Mesendoderm (in vitro differentiated cells): ENCODE results near the gene DENND5B.
A peak's percentile ranks its signal among the peaks of the same experiment; 100 is the strongest.

Experiments used
- DNase-seq: peaks from one replicate; pipeline ENCODE4 v3.0.0; 2013
- H2AK5ac ChIP-seq: 2 replicates; pipeline ENCODE4 v1.6.1; 2013; ENCODE audit warnings: low read length, inconsistent platforms
- H2BK120ac ChIP-seq: 2 replicates; pipeline ENCODE4 v1.6.1; 2013; ENCODE audit warnings: low read depth, mild to moderate bottlenecking, low read length, moderate library complexity, mixed read lengths
- H2BK15ac ChIP-seq: replicated peaks from 2 replicates; pipeline ENCODE4 v1.6.1; 2013; ENCODE audit warnings: low read depth, mild to moderate bottlenecking, moderate library complexity
- H2BK5ac ChIP-seq: 2 replicates; pipeline ENCODE4 v1.6.1; 2013; ENCODE audit warnings: low read length, inconsistent platforms
- H3K18ac ChIP-seq: 2 replicates; pipeline ENCODE4 v1.6.1; 2013; ENCODE audit warnings: mild to moderate bottlenecking, low read length, mixed read lengths
- H3K23ac ChIP-seq: one replicate; pipeline ENCODE4 v1.6.1; 2013; ENCODE audit warnings: low read length
- H3K27ac ChIP-seq: 2 replicates; pipeline ENCODE4 v1.5.1; 2013; ENCODE audit warnings: low read depth, mild to moderate bottlenecking, inconsistent platforms, low read length, moderate library complexity
- H3K27me3 ChIP-seq: 2 replicates; pipeline ENCODE4 v1.6.1; 2013; ENCODE audit warnings: low read length, control low read depth, mild to moderate bottlenecking, inconsistent platforms; ENCODE audit not compliant: insufficient read depth, poor library complexity
- H3K36me3 ChIP-seq: 2 replicates; pipeline ENCODE4 v1.6.1; 2013; ENCODE audit warnings: low read length, inconsistent platforms; ENCODE audit not compliant: control insufficient read depth, insufficient read depth
- H3K4ac ChIP-seq: one replicate; pipeline ENCODE4 v1.6.1; 2013; ENCODE audit warnings: low read depth, mild to moderate bottlenecking, low read length, moderate library complexity
- H3K4me1 ChIP-seq: 2 replicates; pipeline ENCODE4 v1.6.1; 2013; ENCODE audit warnings: low read depth, low read length, inconsistent platforms; ENCODE audit not compliant: control insufficient read depth
- H3K4me2 ChIP-seq: 2 replicates; pipeline ENCODE4 v1.6.1; 2013; ENCODE audit warnings: low read length
- H3K4me3 ChIP-seq: 2 replicates; pipeline ENCODE4 v1.5.1; 2013; ENCODE audit warnings: mild to moderate bottlenecking, low read length
- H3K56ac ChIP-seq: one replicate; pipeline ENCODE4 v1.6.1; 2013; ENCODE audit warnings: low read length
- H3K79me1 ChIP-seq: 2 replicates; pipeline ENCODE4 v1.6.1; 2013; ENCODE audit warnings: low read length, inconsistent platforms
- H3K79me2 ChIP-seq: 2 replicates; pipeline ENCODE4 v1.6.1; 2013; ENCODE audit warnings: mild to moderate bottlenecking, low read length; ENCODE audit not compliant: control insufficient read depth, insufficient read depth
- H3K9ac ChIP-seq: 2 replicates; pipeline ENCODE4 v1.6.1; 2013; ENCODE audit warnings: low read length, inconsistent platforms
- H4K5ac ChIP-seq: one replicate; pipeline ENCODE4 v1.6.1; 2013; ENCODE audit warnings: low read length
- H4K8ac ChIP-seq: one replicate; pipeline ENCODE4 v1.6.1; 2013; ENCODE audit warnings: low read depth, mild to moderate bottlenecking, control low read depth, low read length, moderate library complexity
- WGBS: extraction: QIAGEN DNeasy Blood & Tissue Kit; methylation state at CpG from one replicate; pipeline ENCODE4 v1.1.7; 2013; ENCODE audit warnings: low lambda C conversion rate, missing lambda C conversion rate; ENCODE audit not compliant: insufficient coverage; ENCODE audit errors: extremely low coverage; 5-methylcytosine and 5-hydroxymethylcytosine counted together

DENND5B gene

DNA sequence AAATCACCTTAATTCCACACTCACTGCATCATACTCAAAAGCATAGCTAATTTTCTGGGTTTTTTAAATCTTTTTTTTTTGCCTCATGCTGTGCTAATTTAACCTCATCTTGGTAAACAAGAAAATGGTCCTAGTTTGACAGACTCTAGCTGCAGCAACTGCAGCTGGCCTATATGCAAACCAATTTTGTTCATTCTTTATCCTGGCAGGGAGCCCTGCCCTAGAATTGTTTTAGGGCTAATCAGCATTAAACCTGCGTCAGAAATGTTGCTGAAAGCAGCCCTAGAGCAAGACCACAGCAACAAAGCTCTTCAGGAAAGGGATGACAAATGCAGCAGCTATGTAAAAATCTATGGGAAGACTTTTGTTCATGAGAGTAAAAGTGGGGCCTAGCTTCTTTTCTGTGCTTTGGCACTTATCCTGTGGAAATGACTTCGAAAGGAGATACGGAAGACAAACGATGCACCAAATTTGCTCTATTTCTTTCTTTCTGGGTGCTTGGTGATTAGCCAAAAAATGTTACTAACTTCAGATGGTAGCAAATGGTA, 72.2 kb downstream of the DENND5B start:
- Histone ChIP-seq H3K79me1 (no peaks in the 10 kb centered on the region), H2BK120ac (no peak overlapping the region), H3K79me2 (no peaks in the 10 kb centered on the region), H3K36me3 (no peaks in the 10 kb centered on the region), H3K4me1 (peaks cover 11% of the 10 kb centered on the region), H3K23ac (no peak overlapping the region), H3K27me3 (no peaks in the 10 kb centered on the region), H2AK5ac (no peak overlapping the region), H3K4me3 (no peak overlapping the region), H2BK5ac (no peak overlapping the region), H3K18ac (peak overlapping the region; percentile 2), H3K4ac (no peak overlapping the region), H2BK15ac (no peak overlapping the region), H3K9ac (no peak overlapping the region), H3K4me2 (no peak overlapping the region), H3K56ac (no peak overlapping the region), H3K27ac (peak overlapping the region; percentile 36), H4K5ac (no peak overlapping the region), H4K8ac (no peak overlapping the region)
- DNase-seq, result peak; percentile 95
- no CpG with 5 or more reads among the region's 4 CpGs for WGBS

DNA sequence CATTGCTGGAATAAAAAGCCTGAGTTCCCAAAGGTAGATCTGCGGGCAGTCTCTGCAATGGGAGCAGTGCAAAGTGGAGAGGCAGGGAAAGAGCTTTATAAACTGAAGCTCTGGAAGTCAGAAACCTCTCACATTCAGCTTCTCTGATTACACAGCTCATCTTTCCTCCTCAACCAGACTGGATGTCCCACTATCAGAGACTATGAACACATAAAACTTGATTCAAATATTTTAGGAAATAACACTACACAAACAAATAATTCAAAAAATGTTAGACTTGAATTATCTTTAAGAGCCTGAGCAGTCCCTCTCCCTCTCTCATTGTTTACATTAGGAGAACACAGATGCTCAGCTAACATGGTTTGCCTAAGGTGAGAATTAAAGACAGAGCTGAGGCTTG, 72.9 kb downstream of the DENND5B start:
- peak; percentile 45 for DNase-seq
- no CpG with 5 or more reads among the region's 1 CpG for WGBS

DNA sequence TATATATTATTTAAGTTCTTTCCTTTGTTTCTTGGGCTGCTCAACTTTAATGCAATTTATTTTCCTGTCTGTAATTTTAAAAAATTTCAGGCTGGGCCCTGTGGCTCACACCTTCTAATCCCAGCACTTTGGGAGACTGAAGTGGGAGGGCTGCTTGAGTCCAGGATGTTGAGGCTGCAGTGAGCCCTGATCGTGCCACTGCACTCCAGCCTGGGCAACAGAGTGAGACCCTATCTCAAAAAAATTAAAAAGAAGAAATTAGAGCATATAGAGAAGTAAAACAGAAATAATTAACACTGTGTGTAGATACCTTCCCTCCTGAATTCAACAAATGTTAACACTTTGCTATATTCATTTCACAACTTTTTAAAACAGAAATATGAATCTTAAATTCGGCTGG, 74.2 kb downstream of the DENND5B start:
- no peaks in the 10 kb centered on the region for H3K79me1 ChIP-seq
- no peak overlapping the region for H2BK15ac ChIP-seq
- no peak overlapping the region for H4K8ac ChIP-seq
- H3K27ac ChIP-seq, result no peak overlapping the region
- no peak overlapping the region for H4K5ac ChIP-seq
- H3K56ac ChIP-seq, result no peak overlapping the region
- no peak overlapping the region for H3K4ac ChIP-seq
- H2BK120ac ChIP-seq, result no peak overlapping the region
- WGBS, result no CpG with 5 or more reads among the region's 2 CpGs
- H3K4me1 ChIP-seq, result peaks cover 11% of the 10 kb centered on the region
- no peaks in the 10 kb centered on the region for H3K27me3 ChIP-seq
- H3K79me2 ChIP-seq, result no peaks in the 10 kb centered on the region
- H2AK5ac ChIP-seq, result no peak overlapping the region
- DNase-seq, result no peak
- H3K9ac ChIP-seq, result no peak overlapping the region
- no peak overlapping the region for H2BK5ac ChIP-seq
- H3K4me2 ChIP-seq, result no peak overlapping the region
- no peaks in the 10 kb centered on the region for H3K36me3 ChIP-seq
- no peak overlapping the region for H3K18ac ChIP-seq
- no peak overlapping the region for H3K23ac ChIP-seq
- H3K4me3 ChIP-seq, result no peak overlapping the region

More for the DNA sequence above, 72.9 kb downstream of the DENND5B start:
- Histone ChIP-seq H2BK15ac (no peak overlapping the region), H3K79me1 (no peaks in the 10 kb centered on the region), H3K9ac (no peak overlapping the region), H3K4ac (no peak overlapping the region), H3K56ac (peak overlapping the region; percentile 17), H4K8ac (peak overlapping the region; percentile 56), H3K27me3 (no peaks in the 10 kb centered on the region), H3K4me1 (peaks cover 11% of the 10 kb centered on the region), H3K23ac (no peak overlapping the region), H3K18ac (peak overlapping the region; percentile 87), H2BK120ac (no peak overlapping the region), H2AK5ac (no peak overlapping the region), H3K4me2 (no peak overlapping the region), H4K5ac (no peak overlapping the region), H3K36me3 (no peaks in the 10 kb centered on the region), H3K4me3 (no peak overlapping the region), H3K27ac (peak overlapping the region; percentile 83), H3K79me2 (no peaks in the 10 kb centered on the region), H2BK5ac (no peak overlapping the region)

DNA sequence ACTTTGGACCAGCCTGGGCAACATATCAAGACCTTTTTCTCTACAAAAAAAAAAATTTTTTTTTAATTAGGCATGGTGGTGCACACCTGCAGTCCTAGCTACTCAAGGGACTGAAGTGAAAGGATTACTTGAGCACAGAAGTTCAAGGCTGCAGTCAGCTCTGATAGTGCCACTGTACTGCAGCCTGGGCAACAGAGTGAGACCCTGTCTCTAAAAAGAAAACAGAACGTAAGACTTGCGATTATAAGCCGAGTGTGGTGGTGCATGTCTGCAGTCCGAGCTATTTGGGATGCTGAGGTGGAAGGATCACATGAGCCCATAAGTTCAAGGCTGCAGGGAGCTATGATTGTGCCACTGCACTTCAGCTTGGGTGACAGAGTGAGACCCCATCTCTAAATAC, 76.0 kb downstream of the DENND5B start:
- H4K5ac ChIP-seq, result no peak overlapping the region
- H3K4me2 ChIP-seq, result no peak overlapping the region
- peaks cover 11% of the 10 kb centered on the region for H3K4me1 ChIP-seq
- no peaks in the 10 kb centered on the region for H3K36me3 ChIP-seq
- no peaks in the 10 kb centered on the region for H3K27me3 ChIP-seq
- H3K79me1 ChIP-seq, result no peaks in the 10 kb centered on the region
- H2AK5ac ChIP-seq, result no peak overlapping the region
- no peak overlapping the region for H3K4me3 ChIP-seq
- no CpG with 5 or more reads among the region's 4 CpGs for WGBS
- no peak overlapping the region for H2BK5ac ChIP-seq
- no peak overlapping the region for H4K8ac ChIP-seq
- no peak overlapping the region for H3K4ac ChIP-seq
- H2BK15ac ChIP-seq, result no peak overlapping the region
- H2BK120ac ChIP-seq, result no peak overlapping the region
- H3K18ac ChIP-seq, result no peak overlapping the region
- H3K23ac ChIP-seq, result no peak overlapping the region
- DNase-seq, result no peak
- H3K79me2 ChIP-seq, result no peaks in the 10 kb centered on the region
- H3K27ac ChIP-seq, result no peak overlapping the region
- no peak overlapping the region for H3K9ac ChIP-seq
- no peak overlapping the region for H3K56ac ChIP-seq

DNA sequence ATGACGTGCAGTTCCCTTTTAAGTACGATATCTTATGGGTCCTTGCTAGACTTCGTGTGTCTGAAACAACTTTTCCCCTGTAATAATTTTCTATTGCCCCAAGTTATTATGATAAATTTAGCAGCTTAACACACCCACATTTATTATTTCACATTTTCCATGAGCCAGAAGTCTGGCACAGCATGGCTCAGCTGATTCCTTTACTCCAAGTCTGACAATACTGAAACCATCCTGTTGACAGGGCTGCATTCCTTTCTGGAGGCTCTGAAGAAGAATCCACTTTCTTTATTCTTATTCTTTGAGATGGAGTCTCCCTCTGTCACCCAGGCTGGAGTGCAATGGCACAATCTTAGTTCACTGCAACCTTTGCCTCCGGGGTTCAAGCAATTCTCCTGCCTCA, 80.9 kb downstream of the DENND5B start:
- no peaks in the 10 kb centered on the region for H3K79me1 ChIP-seq
- no peak overlapping the region for H3K4me2 ChIP-seq
- no peak overlapping the region for H3K56ac ChIP-seq
- no peak overlapping the region for H2BK120ac ChIP-seq
- H3K18ac ChIP-seq, result no peak overlapping the region
- no peak overlapping the region for H2BK5ac ChIP-seq
- H3K9ac ChIP-seq, result no peak overlapping the region
- no peaks in the 10 kb centered on the region for H3K27me3 ChIP-seq
- no peak for DNase-seq
- no peak overlapping the region for H2BK15ac ChIP-seq
- no peak overlapping the region for H2AK5ac ChIP-seq
- no peak overlapping the region for H4K5ac ChIP-seq
- no peaks in the 10 kb centered on the region for H3K79me2 ChIP-seq
- H3K4me3 ChIP-seq, result no peak overlapping the region
- H4K8ac ChIP-seq, result no peak overlapping the region
- peaks cover 1% of the 10 kb centered on the region for H3K4me1 ChIP-seq
- no CpG with 5 or more reads among the region's 4 CpGs for WGBS
- H3K23ac ChIP-seq, result no peak overlapping the region
- no peaks in the 10 kb centered on the region for H3K36me3 ChIP-seq
- H3K4ac ChIP-seq, result no peak overlapping the region
- H3K27ac ChIP-seq, result no peak overlapping the region
